Nephron progenitor cell (in vitro differentiated cells): ENCODE measurements around the gene SLC17A3.

Source experiments
- DNase-seq: peaks from one replicate; pipeline ENCODE4 v3.0.0; 2021
- H3K27ac Mint-ChIP-seq: 2 replicates; pipeline ENCODE4 v1.8.0; 2021; ENCODE audit warnings: mild to moderate bottlenecking, moderate library complexity, mixed read lengths
- H3K27me3 Mint-ChIP-seq: 2 replicates; pipeline ENCODE4 v1.8.0; 2021; ENCODE audit warnings: mild to moderate bottlenecking, low read depth, mixed read lengths; ENCODE audit not compliant: poor library complexity
- H3K36me3 Mint-ChIP-seq: 2 replicates; pipeline ENCODE4 v1.8.0; 2021; ENCODE audit warnings: low read depth, mixed read lengths
- H3K4me1 Mint-ChIP-seq: 2 replicates; pipeline ENCODE4 v1.8.0; 2021; ENCODE audit warnings: mixed read lengths
- H3K4me3 Mint-ChIP-seq: 2 replicates; pipeline ENCODE4 v1.8.0; 2021; ENCODE audit warnings: mild to moderate bottlenecking, moderate library complexity, mixed read lengths
- H3K9me3 Mint-ChIP-seq: 2 replicates; pipeline ENCODE4 v1.8.0; 2021; ENCODE audit warnings: mild to moderate bottlenecking, moderate library complexity, mixed read lengths
- TF ChIP-seq, protein P1 (sequence below): fragments of 200-600 bp; sonication (generic); IDR thresholded peaks from 2 replicates; pipeline ENCODE4 v1.5.0; 2021; ENCODE audit warnings: antibody characterized with exemption

Gene SLC17A3

GRCh38 chr6:25835442-25836283 is 38.4 kb downstream of the SLC17A3 start:
- Mint-ChIP-seq H3K9me3 (no peaks in the 10 kb centered on the region), H3K4me1 (peaks cover 5% of the 10 kb centered on the region), H3K4me3 (no peak overlapping the region), H3K27ac (peak overlapping the region; percentile 57), H3K27me3 (peaks cover 3% of the 10 kb centered on the region), H3K36me3 (no peaks in the 10 kb centered on the region)
- TF ChIP-seq, protein P1, sequence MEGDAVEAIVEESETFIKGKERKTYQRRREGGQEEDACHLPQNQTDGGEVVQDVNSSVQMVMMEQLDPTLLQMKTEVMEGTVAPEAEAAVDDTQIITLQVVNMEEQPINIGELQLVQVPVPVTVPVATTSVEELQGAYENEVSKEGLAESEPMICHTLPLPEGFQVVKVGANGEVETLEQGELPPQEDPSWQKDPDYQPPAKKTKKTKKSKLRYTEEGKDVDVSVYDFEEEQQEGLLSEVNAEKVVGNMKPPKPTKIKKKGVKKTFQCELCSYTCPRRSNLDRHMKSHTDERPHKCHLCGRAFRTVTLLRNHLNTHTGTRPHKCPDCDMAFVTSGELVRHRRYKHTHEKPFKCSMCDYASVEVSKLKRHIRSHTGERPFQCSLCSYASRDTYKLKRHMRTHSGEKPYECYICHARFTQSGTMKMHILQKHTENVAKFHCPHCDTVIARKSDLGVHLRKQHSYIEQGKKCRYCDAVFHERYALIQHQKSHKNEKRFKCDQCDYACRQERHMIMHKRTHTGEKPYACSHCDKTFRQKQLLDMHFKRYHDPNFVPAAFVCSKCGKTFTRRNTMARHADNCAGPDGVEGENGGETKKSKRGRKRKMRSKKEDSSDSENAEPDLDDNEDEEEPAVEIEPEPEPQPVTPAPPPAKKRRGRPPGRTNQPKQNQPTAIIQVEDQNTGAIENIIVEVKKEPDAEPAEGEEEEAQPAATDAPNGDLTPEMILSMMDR, result no peak
- peak; percentile 32 for DNase-seq

DNA sequence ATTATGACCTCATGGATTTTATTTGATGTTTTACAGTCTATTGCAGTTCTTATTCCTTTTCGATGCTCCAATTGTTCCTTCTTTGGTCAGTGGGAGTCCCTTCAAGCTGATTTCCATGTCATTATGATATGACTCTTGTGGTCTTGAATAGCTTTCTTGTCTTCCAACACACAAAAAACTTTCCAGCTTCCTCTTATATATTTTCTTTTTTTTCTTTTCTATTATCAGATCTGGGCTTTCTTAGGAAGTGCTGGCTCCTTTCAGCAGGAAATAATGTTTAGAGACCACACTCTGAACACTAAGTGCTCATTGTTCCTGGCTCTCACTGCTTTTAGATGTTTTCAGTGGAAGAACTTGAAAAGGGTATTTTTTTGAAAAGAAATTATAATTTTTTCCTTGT is 39.1 kb downstream of the SLC17A3 start:
- Mint-ChIP-seq H3K4me1 (peaks cover 5% of the 10 kb centered on the region), H3K27me3 (peaks cover 3% of the 10 kb centered on the region), H3K9me3 (no peaks in the 10 kb centered on the region), H3K27ac (no peak overlapping the region), H3K36me3 (no peaks in the 10 kb centered on the region), H3K4me3 (no peak overlapping the region)
- no peak for DNase-seq
- TF ChIP-seq, protein P1, result no peak

GRCh38 chr6:25833136-25833535 is 40.9 kb downstream of the SLC17A3 start:
- H3K27me3 Mint-ChIP-seq, result peaks cover 3% of the 10 kb centered on the region
- no peaks in the 10 kb centered on the region for H3K36me3 Mint-ChIP-seq
- TF ChIP-seq, protein P1, result no peak
- peaks cover 5% of the 10 kb centered on the region for H3K4me1 Mint-ChIP-seq
- no peak overlapping the region for H3K27ac Mint-ChIP-seq
- no peaks in the 10 kb centered on the region for H3K9me3 Mint-ChIP-seq
- H3K4me3 Mint-ChIP-seq, result no peak overlapping the region
- no peak for DNase-seq

GRCh38 chr6:25832670-25833069 is 41.4 kb downstream of the SLC17A3 start:
- Mint-ChIP-seq H3K27me3 (peaks cover 3% of the 10 kb centered on the region), H3K4me1 (peaks cover 5% of the 10 kb centered on the region), H3K27ac (no peak overlapping the region), H3K4me3 (no peak overlapping the region), H3K9me3 (no peaks in the 10 kb centered on the region), H3K36me3 (no peaks in the 10 kb centered on the region)
- TF ChIP-seq, protein P1, result no peak
- no peak for DNase-seq

DNA sequence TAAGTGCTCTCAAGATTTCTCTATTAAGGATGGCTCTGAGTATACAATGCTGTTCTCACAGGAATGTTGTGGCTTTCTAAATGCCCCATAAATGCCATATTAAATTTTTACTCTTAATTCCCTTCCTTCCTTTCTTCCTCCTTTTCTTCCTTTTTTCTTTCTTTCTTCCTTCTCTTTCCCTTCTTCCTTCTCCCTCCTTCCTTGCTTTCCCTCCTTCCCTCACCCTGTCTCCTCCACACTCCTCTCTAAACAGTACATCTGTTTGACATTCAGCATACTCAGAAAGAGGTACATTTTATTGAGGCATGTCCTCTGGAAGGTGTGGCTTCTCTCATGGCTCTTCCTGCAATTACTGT is 41.8 kb downstream of the SLC17A3 start:
- Mint-ChIP-seq H3K27me3 (peaks cover 3% of the 10 kb centered on the region), H3K4me1 (peaks cover 5% of the 10 kb centered on the region), H3K36me3 (no peaks in the 10 kb centered on the region), H3K27ac (no peak overlapping the region), H3K4me3 (no peak overlapping the region), H3K9me3 (no peaks in the 10 kb centered on the region)
- no peak for DNase-seq
- TF ChIP-seq, protein P1, result no peak
